Measurements from ENCODE around the gene PARP3.
A peak's percentile ranks its signal among the peaks of the same experiment; 100 is the strongest.

PARP3 gene

GRCh38 chr3:51935886-51936755 is 6.0 kb upstream of the PARP3 start:
- H3K36me3 ChIP-seq (ENCODE audit: control insufficient read depth, insufficient read depth, low read length), result peaks cover 53% of the 10 kb centered on the region
- peaks cover 3% of the 10 kb centered on the region for H3K4me1 ChIP-seq (ENCODE audit: control insufficient read depth, insufficient read depth, low read length)
- no peak overlapping the region for H3K4me3 ChIP-seq (ENCODE audit: low read depth, low read length)
- no peaks in the 10 kb centered on the region for H3K9me3 ChIP-seq (ENCODE audit: control insufficient read depth, insufficient read depth, low read length)
- H3K27me3 ChIP-seq (ENCODE audit: control insufficient read depth, insufficient read depth, low read length), result no peaks in the 10 kb centered on the region
- H3K9ac ChIP-seq (ENCODE audit: low read depth, low read length), result no peak overlapping the region

GRCh38 chr3:51937014-51937413 is 5.1 kb upstream of the PARP3 start:
- Histone ChIP-seq H3K27me3 (ENCODE audit: control insufficient read depth, insufficient read depth, low read length) (no peaks in the 10 kb centered on the region), H3K36me3 (ENCODE audit: control insufficient read depth, insufficient read depth, low read length) (peaks cover 53% of the 10 kb centered on the region), H3K9me3 (ENCODE audit: control insufficient read depth, insufficient read depth, low read length) (no peaks in the 10 kb centered on the region), H3K4me1 (ENCODE audit: control insufficient read depth, insufficient read depth, low read length) (peaks cover 3% of the 10 kb centered on the region), H3K4me3 (ENCODE audit: low read depth, low read length) (no peak overlapping the region), H3K9ac (ENCODE audit: low read depth, low read length) (no peak overlapping the region)

GRCh38 chr3:51937611-51938450 is 4.3 kb upstream of the PARP3 start:
- Histone ChIP-seq H3K4me1 (ENCODE audit: control insufficient read depth, insufficient read depth, low read length) (peaks cover 7% of the 10 kb centered on the region), H3K4me3 (ENCODE audit: low read depth, low read length) (no peak overlapping the region), H3K36me3 (ENCODE audit: control insufficient read depth, insufficient read depth, low read length) (peaks cover 49% of the 10 kb centered on the region), H3K9ac (ENCODE audit: low read depth, low read length) (no peak overlapping the region), H3K9me3 (ENCODE audit: control insufficient read depth, insufficient read depth, low read length) (no peaks in the 10 kb centered on the region), H3K27me3 (ENCODE audit: control insufficient read depth, insufficient read depth, low read length) (peaks cover under 1% of the 10 kb centered on the region)

GRCh38 chr3:51938780-51939425 is 3.3 kb upstream of the PARP3 start:
- Histone ChIP-seq H3K9me3 (ENCODE audit: control insufficient read depth, insufficient read depth, low read length) (no peaks in the 10 kb centered on the region), H3K4me3 (ENCODE audit: low read depth, low read length) (no peak overlapping the region), H3K27me3 (ENCODE audit: control insufficient read depth, insufficient read depth, low read length) (peaks cover 2% of the 10 kb centered on the region), H3K4me1 (ENCODE audit: control insufficient read depth, insufficient read depth, low read length) (peaks cover 7% of the 10 kb centered on the region), H3K9ac (ENCODE audit: low read depth, low read length) (no peak overlapping the region), H3K36me3 (ENCODE audit: control insufficient read depth, insufficient read depth, low read length) (peaks cover 41% of the 10 kb centered on the region)

GRCh38 chr3:51940648-51941462 is 1.3 kb upstream of the PARP3 start:
- Histone ChIP-seq H3K4me3 (ENCODE audit: low read depth, low read length) (peak overlapping the region; percentile 89), H3K9me3 (ENCODE audit: control insufficient read depth, insufficient read depth, low read length) (no peaks in the 10 kb centered on the region), H3K9ac (ENCODE audit: low read depth, low read length) (peak overlapping the region; percentile 83), H3K27me3 (ENCODE audit: control insufficient read depth, insufficient read depth, low read length) (peaks cover 2% of the 10 kb centered on the region), H3K4me1 (ENCODE audit: control insufficient read depth, insufficient read depth, low read length) (peaks cover 7% of the 10 kb centered on the region), H3K36me3 (ENCODE audit: control insufficient read depth, insufficient read depth, low read length) (peaks cover 24% of the 10 kb centered on the region)

- peaks cover 18% of the 10 kb centered on the region for H3K36me3 ChIP-seq (ENCODE audit: control insufficient read depth, insufficient read depth, low read length)
- peak overlapping the region; percentile 89 for H3K4me3 ChIP-seq (ENCODE audit: low read depth, low read length)
- H3K27me3 ChIP-seq (ENCODE audit: control insufficient read depth, insufficient read depth, low read length), result peaks cover 2% of the 10 kb centered on the region
- H3K9ac ChIP-seq (ENCODE audit: low read depth, low read length), result peak overlapping the region; percentile 83
- no peaks in the 10 kb centered on the region for H3K9me3 ChIP-seq (ENCODE audit: control insufficient read depth, insufficient read depth, low read length)
- H3K4me1 ChIP-seq (ENCODE audit: control insufficient read depth, insufficient read depth, low read length), result peaks cover 7% of the 10 kb centered on the region
Measured at GRCh38 chr3:51941463-51941797, 733 bp upstream of the PARP3 start.

GRCh38 chr3:51942603-51943450 is 664 bp downstream of the PARP3 start:
- Histone ChIP-seq H3K27me3 (ENCODE audit: control insufficient read depth, insufficient read depth, low read length) (peaks cover 2% of the 10 kb centered on the region), H3K36me3 (ENCODE audit: control insufficient read depth, insufficient read depth, low read length) (peaks cover 4% of the 10 kb centered on the region), H3K4me3 (ENCODE audit: low read depth, low read length) (peak overlapping the region; percentile 55), H3K9ac (ENCODE audit: low read depth, low read length) (peak overlapping the region; percentile 76), H3K4me1 (ENCODE audit: control insufficient read depth, insufficient read depth, low read length) (peaks cover 7% of the 10 kb centered on the region), H3K9me3 (ENCODE audit: control insufficient read depth, insufficient read depth, low read length) (no peaks in the 10 kb centered on the region)

- no peak overlapping the region for H3K4me3 ChIP-seq (ENCODE audit: low read depth, low read length)
- H3K27me3 ChIP-seq (ENCODE audit: control insufficient read depth, insufficient read depth, low read length), result peaks cover 2% of the 10 kb centered on the region
- peaks cover 7% of the 10 kb centered on the region for H3K4me1 ChIP-seq (ENCODE audit: control insufficient read depth, insufficient read depth, low read length)
- H3K9me3 ChIP-seq (ENCODE audit: control insufficient read depth, insufficient read depth, low read length), result no peaks in the 10 kb centered on the region
- no peak overlapping the region for H3K9ac ChIP-seq (ENCODE audit: low read depth, low read length)
- H3K36me3 ChIP-seq (ENCODE audit: control insufficient read depth, insufficient read depth, low read length), result no peaks in the 10 kb centered on the region
Measured at GRCh38 chr3:51943451-51944391, 1.6 kb downstream of the PARP3 start.

- Histone ChIP-seq H3K4me3 (ENCODE audit: low read depth, low read length) (no peak overlapping the region), H3K9me3 (ENCODE audit: control insufficient read depth, insufficient read depth, low read length) (no peaks in the 10 kb centered on the region), H3K4me1 (ENCODE audit: control insufficient read depth, insufficient read depth, low read length) (peaks cover 7% of the 10 kb centered on the region), H3K36me3 (ENCODE audit: control insufficient read depth, insufficient read depth, low read length) (no peaks in the 10 kb centered on the region), H3K27me3 (ENCODE audit: control insufficient read depth, insufficient read depth, low read length) (peaks cover 2% of the 10 kb centered on the region), H3K9ac (ENCODE audit: low read depth, low read length) (no peak overlapping the region)
Measured at GRCh38 chr3:51944451-51945021, 2.4 kb downstream of the PARP3 start.

Data from iPS-15b (cell line).